ENCODE measurements around the gene HERC3. TPM values are rescaled to one million over a fixed set of nuclear protein-coding genes. Genes with fewer than 3 reads are reported as not detected.

HERC3 gene
- total RNA-seq, 1 experiment from 2014 or later = 10.5 TPM

DNA sequence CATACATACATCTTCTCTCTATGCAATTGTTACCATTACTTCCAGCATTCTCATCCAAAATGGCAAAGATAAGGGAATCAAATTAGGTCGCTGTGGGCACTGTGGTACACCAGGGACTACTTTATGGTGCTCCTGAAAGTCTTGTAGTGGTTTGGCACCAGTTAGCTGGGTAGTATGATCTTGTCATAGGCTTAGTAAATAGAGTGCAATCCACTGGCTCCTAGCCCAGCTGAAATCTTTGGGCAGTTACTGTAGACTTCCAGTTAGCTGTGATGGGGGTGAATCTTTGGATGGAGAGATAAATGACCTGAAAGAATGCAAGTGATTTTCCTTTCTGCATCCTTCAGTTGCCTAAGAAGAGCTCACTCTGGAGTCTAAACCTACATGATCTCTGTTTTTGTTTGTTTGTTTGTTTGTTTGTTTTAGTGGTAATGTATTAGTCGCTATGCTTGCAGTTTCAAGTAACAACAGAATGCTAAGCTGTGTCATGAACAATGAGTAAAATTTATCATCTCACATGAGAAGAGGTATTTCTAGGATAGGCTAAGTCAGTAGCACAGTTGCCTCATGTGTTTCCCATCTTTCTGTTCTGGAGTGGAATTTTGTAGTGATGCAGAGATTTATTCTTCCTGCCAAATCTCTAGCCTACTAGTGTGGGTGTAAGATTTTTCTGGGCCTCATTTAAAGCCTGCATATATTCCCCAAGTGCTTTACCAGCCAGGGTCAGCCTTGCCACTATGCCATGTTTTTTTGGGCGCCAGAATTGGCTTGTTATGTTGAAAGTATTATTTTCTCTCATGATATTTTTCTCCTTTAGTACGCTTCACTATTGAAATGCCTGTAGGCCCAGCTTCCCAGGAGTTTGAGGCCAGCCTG is 24.2 kb downstream of the HERC3 start:
- no peak overlapping the region for H3K4me3 ChIP-seq (ENCODE audit: low read depth, low read length)
- TF ChIP-seq, protein P1, sequence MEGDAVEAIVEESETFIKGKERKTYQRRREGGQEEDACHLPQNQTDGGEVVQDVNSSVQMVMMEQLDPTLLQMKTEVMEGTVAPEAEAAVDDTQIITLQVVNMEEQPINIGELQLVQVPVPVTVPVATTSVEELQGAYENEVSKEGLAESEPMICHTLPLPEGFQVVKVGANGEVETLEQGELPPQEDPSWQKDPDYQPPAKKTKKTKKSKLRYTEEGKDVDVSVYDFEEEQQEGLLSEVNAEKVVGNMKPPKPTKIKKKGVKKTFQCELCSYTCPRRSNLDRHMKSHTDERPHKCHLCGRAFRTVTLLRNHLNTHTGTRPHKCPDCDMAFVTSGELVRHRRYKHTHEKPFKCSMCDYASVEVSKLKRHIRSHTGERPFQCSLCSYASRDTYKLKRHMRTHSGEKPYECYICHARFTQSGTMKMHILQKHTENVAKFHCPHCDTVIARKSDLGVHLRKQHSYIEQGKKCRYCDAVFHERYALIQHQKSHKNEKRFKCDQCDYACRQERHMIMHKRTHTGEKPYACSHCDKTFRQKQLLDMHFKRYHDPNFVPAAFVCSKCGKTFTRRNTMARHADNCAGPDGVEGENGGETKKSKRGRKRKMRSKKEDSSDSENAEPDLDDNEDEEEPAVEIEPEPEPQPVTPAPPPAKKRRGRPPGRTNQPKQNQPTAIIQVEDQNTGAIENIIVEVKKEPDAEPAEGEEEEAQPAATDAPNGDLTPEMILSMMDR (IDR thresholded peaks at IDR 0.05; ENCODE audit: insufficient read depth in 1 of 2, low read depth in 1 of 2, low read length in 1 of 2, severe bottlenecking in 1 of 2, unreplicated experiment in 1 of 2) = no peak
- no peak overlapping the region for H3K27ac Mint-ChIP-seq (ENCODE audit: unreplicated experiment)
- DNase-seq = no peak
- H3K4me3 Mint-ChIP-seq (ENCODE audit: unreplicated experiment) = no peak overlapping the region
- no peaks in the 10 kb centered on the region for H3K27me3 Mint-ChIP-seq (ENCODE audit: insufficient read depth, unreplicated experiment)
- BruUV-seq (replicated peaks) = no TSS peak
- no peaks in the 10 kb centered on the region for H3K36me3 Mint-ChIP-seq (ENCODE audit: insufficient read depth, unreplicated experiment)
- H3K36me3 ChIP-seq (ENCODE audit: control insufficient read depth, insufficient read depth, low read length) = no peaks in the 10 kb centered on the region
- H3K27me3 ChIP-seq (replicated peaks; ENCODE audit: control insufficient read depth, insufficient read depth, low read length) = no peaks in the 10 kb centered on the region
- no peaks in the 10 kb centered on the region for H3K4me1 Mint-ChIP-seq (ENCODE audit: low read depth, unreplicated experiment)
- POLR2A ChIA-PET = no interaction called here
- no peaks in the 10 kb centered on the region for H3K9me3 Mint-ChIP-seq (ENCODE audit: unreplicated experiment)
- intact Hi-C loops (cut with micrococcal nuclease; ENCODE audit: unreplicated experiment) = no loop called here
- H3K9me3 ChIP-seq = no peaks in the 10 kb centered on the region
- peaks cover 3% of the 10 kb centered on the region; the same call in 1 of the 2 replicates for H3K4me1 ChIP-seq
- CTCF ChIA-PET = no interaction called here

DNA sequence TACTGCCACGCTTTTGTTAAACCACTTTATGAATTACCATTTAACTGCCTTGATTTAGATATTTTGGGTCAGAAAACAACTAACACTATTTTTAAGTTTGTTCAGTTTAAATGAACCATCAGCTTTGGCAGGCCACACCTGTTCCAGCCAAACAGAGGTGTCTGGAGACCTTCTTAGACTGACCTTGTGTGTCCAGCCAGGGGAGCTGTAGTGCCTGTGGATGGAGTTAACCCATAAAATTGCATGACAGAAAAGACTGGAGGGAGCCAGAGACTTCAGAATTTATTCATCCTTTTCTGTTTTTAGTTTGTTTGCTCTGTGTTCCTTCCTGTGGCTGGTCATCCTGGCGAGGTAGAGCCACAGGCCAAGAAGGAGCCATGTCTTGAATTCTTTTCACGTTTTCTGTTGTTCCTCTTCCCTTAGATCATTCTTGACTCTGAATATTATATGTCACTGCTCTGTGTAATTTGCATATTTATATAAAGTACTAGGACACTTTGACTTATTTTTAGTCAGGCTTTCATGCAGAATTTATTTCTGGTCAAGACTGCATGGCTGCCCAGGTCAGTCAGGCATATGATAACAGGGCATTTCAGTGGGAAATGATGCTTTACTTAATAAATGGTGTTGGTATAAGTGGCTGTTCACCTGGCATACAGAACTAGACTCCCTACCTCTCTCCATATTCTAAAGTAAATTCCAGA is 26.7 kb downstream of the HERC3 start:
- no peaks in the 10 kb centered on the region for H3K36me3 ChIP-seq (ENCODE audit: control insufficient read depth, insufficient read depth, low read length)
- H3K27me3 ChIP-seq (replicated peaks; ENCODE audit: control insufficient read depth, insufficient read depth, low read length) = no peaks in the 10 kb centered on the region
- no peaks in the 10 kb centered on the region for H3K9me3 ChIP-seq
- H3K4me3 Mint-ChIP-seq (ENCODE audit: unreplicated experiment) = no peak overlapping the region
- intact Hi-C loops (cut with micrococcal nuclease; ENCODE audit: unreplicated experiment) = no loop called here
- no peak for DNase-seq
- CTCF ChIA-PET = no interaction called here
- no peaks in the 10 kb centered on the region for H3K4me1 ChIP-seq
- H3K4me3 ChIP-seq (ENCODE audit: low read depth, low read length) = no peak overlapping the region
- H3K27me3 Mint-ChIP-seq (ENCODE audit: insufficient read depth, unreplicated experiment) = no peaks in the 10 kb centered on the region
- H3K4me1 Mint-ChIP-seq (ENCODE audit: low read depth, unreplicated experiment) = no peaks in the 10 kb centered on the region
- H3K27ac Mint-ChIP-seq (ENCODE audit: unreplicated experiment) = no peak overlapping the region
- BruUV-seq (replicated peaks) = no TSS peak
- TF ChIP-seq, protein P1 (IDR thresholded peaks at IDR 0.05; ENCODE audit: insufficient read depth in 1 of 2, low read depth in 1 of 2, low read length in 1 of 2, severe bottlenecking in 1 of 2, unreplicated experiment in 1 of 2) = no peak
- no peaks in the 10 kb centered on the region for H3K36me3 Mint-ChIP-seq (ENCODE audit: insufficient read depth, unreplicated experiment)
- POLR2A ChIA-PET = no interaction called here
- peaks cover 8% of the 10 kb centered on the region for H3K9me3 Mint-ChIP-seq (ENCODE audit: unreplicated experiment)

DNA sequence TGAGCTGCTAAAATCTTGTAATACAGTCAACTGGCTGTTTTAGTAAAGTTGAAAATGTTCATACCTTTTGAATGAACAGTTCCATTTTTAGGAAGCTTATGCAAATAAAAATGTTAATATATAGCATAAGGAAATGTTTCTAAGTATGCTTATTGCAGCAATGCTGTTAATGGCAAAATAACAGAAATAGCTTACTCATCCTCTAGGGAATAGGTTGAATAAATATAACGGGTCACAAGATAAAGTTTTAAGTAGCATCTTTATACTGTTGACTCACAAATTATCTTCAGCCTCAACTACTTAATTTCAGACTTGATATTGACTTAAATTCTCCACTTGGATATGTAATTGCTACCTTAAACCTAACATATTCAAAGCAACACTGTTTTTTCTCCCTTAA is 27.7 kb downstream of the HERC3 start:
- no peak for DNase-seq
- no peaks in the 10 kb centered on the region for H3K36me3 ChIP-seq (ENCODE audit: control insufficient read depth, insufficient read depth, low read length)
- H3K4me1 Mint-ChIP-seq (ENCODE audit: low read depth, unreplicated experiment) = no peaks in the 10 kb centered on the region
- no peak overlapping the region for H3K4me3 Mint-ChIP-seq (ENCODE audit: unreplicated experiment)
- ChIA-PET POLR2A (no interaction called here), CTCF (interaction anchor here (0.6 kb wide), 1 partner anchor 75 kb away, joined by 3 read pairs; no protein-coding TSS in a partner anchor)
- H3K27me3 ChIP-seq (replicated peaks; ENCODE audit: control insufficient read depth, insufficient read depth, low read length) = no peaks in the 10 kb centered on the region
- no TSS peak for BruUV-seq (replicated peaks)
- no peaks in the 10 kb centered on the region for H3K36me3 Mint-ChIP-seq (ENCODE audit: insufficient read depth, unreplicated experiment)
- H3K27ac Mint-ChIP-seq (ENCODE audit: unreplicated experiment) = no peak overlapping the region
- H3K4me3 ChIP-seq (ENCODE audit: low read depth, low read length) = no peak overlapping the region
- peaks cover 8% of the 10 kb centered on the region for H3K9me3 Mint-ChIP-seq (ENCODE audit: unreplicated experiment)
- H3K4me1 ChIP-seq = no peaks in the 10 kb centered on the region
- intact Hi-C loops (cut with micrococcal nuclease; ENCODE audit: unreplicated experiment) = no loop called here
- no peaks in the 10 kb centered on the region for H3K27me3 Mint-ChIP-seq (ENCODE audit: insufficient read depth, unreplicated experiment)
- TF ChIP-seq, protein P1 (IDR thresholded peaks at IDR 0.05; ENCODE audit: insufficient read depth in 1 of 2, low read depth in 1 of 2, low read length in 1 of 2, severe bottlenecking in 1 of 2, unreplicated experiment in 1 of 2) = no peak
- H3K9me3 ChIP-seq = no peaks in the 10 kb centered on the region

Data from Caco-2 (cell line).